ENCODE results near the gene INCENP. TPM values are rescaled to one million over a fixed set of nuclear protein-coding genes. Genes with fewer than 3 reads are reported as not detected.

Gene INCENP
- total RNA-seq, 2 experiments from 2014 or later = 200 to 204 TPM

Other genes with a start within 250 kb of the INCENP start
- 1 to 10 TPM; 2.9 to 3.7 TPM for gene FADS3, start 232.5 kb upstream of the INCENP start, total RNA-seq
- gene RAB3IL1, start 206.4 kb upstream of the INCENP start, total RNA-seq = not detected
- not detected for gene BEST1, start 173.7 kb upstream of the INCENP start, total RNA-seq
- 100 to 1,000 TPM; 751 to 840 TPM for gene FTH1, start 156.4 kb upstream of the INCENP start, total RNA-seq
- gene SCGB1D1, start 66.2 kb downstream of the INCENP start, total RNA-seq = not detected
- gene SCGB2A1, start 84.7 kb downstream of the INCENP start, total RNA-seq = not detected
- not detected for gene SCGB1D2, start 118.2 kb downstream of the INCENP start, total RNA-seq
- gene SCGB2A2, start 146.1 kb downstream of the INCENP start, total RNA-seq = not detected
- gene SCGB1D4, start 175.1 kb downstream of the INCENP start, total RNA-seq = not detected
- gene ASRGL1, start 213.4 kb downstream of the INCENP start, total RNA-seq = 1 to 10 TPM in 1 of 2 experiments, under 1 TPM in 1; 0.84 to 1.2 TPM